LoVo (cell line): ENCODE results near the gene UGT1A10.
A peak's percentile ranks its signal among the peaks of the same experiment; 100 is the strongest.
"Not testable (repeated sequence)": the region's sequence is repeated elsewhere in the genome, so short reads cannot be mapped to it uniquely, and the experiment has no call there.

Experiments used
- DNase-seq: peaks from one replicate; pipeline ENCODE4 v3.0.0-alpha.2; 2016; ENCODE audit warnings: low spot score

The UGT1A10 gene

DNA sequence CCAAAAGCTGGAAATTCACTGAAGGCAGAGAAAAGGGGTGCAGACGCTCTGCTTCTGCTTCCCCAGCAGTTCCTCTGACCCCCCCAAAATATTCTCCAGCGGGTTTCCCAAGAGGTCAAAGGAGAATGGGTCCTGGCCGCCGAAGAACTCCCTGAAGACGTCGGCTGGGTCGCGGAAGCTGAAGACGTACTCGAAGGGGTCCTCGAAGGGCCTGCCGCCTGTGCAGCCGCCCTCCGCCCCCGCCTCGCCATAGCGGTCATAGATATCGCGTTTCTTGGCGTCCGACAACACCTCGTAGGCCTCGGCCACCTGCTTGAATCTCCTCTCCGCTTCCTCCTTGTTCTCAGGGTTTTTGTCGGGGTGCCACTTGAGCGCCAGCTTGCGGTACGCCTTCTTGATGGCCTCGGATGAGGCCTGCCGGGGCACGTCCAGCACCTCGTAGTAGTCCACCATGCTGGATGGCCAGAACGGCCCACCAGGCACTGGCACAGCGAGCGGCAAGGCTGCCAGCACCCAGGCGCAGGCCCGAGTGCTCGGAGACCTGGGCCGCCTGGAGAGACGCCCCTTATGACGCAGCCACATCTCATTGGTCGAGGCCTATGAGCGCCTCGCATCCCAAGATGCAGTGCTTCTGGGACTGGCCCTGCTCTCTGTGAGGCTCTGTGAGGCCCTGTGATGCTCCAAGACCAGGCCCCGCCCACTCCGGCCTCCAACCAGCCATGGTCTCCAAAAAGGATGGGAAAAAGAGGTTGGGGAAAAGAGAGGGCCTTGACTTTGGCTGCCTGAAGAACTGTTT is 107.4 kb downstream of the UGT1A10 start:
- DNase-seq, result no peak

DNA sequence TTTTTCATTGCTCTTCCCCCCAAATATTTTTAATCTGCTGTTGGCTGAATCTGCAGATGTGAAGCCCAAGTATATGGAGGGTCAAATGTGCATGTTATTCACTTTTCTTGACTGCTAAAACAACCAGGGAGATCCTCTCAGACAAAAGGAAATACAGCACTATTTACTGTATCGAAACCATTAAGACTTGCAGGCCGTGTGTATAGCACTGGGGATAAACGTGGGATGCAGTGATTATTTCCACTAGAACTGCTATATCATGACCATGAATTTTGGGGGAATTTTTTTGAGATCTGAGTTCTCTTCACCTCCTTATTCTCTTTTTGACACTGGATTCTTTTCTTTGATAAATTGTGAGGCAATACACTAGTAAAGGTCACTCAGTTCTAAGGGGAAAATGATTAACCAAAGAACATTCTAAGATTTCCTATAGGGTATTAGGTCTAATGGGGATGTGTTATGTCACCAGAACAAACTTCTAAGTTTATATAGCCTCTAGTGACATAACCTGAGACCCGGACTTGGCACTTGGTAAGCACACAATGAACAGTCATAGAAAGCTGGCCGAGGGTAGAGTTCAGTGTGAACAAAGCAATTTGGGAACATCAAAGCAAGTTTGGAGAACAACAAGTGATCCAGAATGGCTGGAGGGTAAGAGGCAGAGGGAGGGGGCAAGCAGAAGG is 109.0 kb downstream of the UGT1A10 start:
- no peak for DNase-seq

GRCh38 chr2:233745838-233746237 is 109.6 kb downstream of the UGT1A10 start:
- not testable (repeated sequence) for DNase-seq

- DNase-seq, result no peak
These were observed 110.4 kb downstream of the UGT1A10 start for GRCh38 chr2:233746475-233747282.

GRCh38 chr2:233747283-233747544 is 111.0 kb downstream of the UGT1A10 start:
- no peak for DNase-seq

- DNase-seq, result not testable (repeated sequence)
These were observed 114.4 kb downstream of the UGT1A10 start for GRCh38 chr2:233750689-233751088.

DNA sequence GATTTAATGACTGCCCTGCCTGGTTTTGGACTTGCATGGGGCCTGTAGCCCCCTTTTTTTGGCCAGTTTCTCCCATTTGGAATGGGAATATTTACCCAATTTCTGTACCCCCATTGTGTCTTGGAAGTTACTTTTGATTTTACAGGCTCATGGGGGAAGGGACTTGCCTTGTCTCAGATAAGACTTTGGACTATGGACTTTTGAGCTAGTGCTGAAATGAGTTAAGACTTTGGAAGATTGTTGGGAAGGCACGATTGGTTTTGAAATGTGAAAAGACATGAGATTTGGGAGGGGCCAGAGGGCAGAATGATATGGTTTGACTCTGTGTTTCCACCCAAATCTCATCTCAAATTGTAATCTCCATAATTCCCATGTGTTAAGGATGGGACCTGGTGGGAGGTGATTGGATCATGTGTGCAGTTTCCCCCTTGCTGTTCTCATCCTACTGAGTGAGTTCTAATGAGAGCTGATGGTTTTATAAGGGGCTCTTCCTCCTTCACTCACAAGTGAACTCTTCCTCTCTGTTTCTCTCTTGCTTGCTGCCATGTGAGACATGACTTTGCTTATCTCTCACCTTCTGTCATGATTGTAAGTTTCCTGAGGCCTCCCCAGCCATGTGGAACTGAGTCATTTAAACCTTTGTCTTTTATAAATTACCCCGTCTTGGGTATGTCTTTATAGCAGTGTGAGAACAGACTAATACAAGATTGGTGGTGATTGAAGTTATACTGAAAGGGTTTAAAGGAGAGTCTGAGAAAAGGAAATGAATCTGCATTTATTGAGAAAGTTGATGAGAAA is 115.2 kb downstream of the UGT1A10 start:
- not testable (repeated sequence) for DNase-seq

DNA sequence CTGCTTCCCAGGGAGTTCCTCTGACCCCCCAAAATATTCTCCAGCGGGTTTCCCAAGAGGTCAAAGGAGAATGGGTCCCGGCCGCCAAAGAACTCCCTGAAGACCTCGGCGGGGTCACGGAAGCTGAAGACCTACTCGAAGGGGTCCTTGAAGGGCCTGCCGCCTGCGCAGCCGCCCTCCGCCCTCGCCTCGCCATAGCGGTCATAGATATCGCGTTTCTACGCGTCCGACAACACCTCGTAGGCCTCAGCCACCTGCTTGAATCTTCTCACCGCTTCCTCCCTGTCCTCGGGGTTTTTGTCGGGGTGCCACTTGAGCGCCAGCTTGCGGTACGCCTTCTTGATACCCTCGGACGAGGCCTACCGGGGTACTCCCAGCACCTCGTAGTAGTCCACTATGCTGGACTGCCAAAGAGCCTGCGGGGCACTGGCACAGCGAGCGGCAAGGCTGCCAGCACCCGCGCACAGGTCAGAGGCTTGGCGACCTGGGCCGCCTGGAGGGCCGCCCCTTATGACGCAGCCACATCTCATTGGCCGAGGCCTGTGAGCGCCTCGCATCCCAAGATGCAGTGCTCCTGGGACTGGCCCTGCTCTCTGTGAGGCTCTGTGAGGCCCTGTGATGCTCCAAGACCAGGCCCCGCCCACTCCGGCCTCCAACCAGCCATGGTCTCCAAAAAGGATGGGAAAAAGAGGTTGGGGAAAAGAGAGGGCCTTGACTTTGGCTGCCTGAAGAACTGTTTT is 118.8 kb downstream of the UGT1A10 start:
- no peak for DNase-seq

- DNase-seq, result peak; percentile 69
These were observed 120.3 kb downstream of the UGT1A10 start for GRCh38 chr2:233756429-233757081.

DNA sequence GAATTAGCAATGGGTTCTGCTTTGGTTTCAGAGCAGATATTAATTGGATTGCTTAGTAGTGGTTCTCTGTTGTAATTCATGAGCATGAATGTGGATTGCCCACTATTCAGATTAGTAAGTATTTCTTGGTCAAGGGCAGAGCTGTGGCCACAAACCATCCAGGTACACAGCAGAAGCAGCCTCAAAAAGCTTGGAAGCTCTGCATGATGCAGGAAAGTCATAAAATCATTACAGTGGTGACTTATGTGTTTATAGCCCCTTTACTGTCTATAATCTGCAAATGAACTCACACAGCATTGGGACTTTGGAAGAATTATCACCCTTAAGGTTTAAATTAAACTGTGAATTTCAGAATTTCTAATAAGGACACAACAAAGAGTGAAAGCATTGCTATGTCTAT is 121.9 kb downstream of the UGT1A10 start:
- DNase-seq, result no peak

- DNase-seq, result no peak
These were observed 122.6 kb downstream of the UGT1A10 start for GRCh38 chr2:233758849-233759248.

GRCh38 chr2:233760043-233760442 is 123.8 kb downstream of the UGT1A10 start, which contains the start of gene UGT1A1:
Gene UGT1A1 (plus strand): TSS chr2:233760270. CDS start chr2:233760288, 18 bp downstream.
- no peak for DNase-seq

GRCh38 chr2:233761040-233761769 is 125.0 kb downstream of the UGT1A10 start:
- no peak for DNase-seq

- DNase-seq, result peak; percentile 87
These were observed 128.0 kb downstream of the UGT1A10 start for GRCh38 chr2:233764264-233764663.

GRCh38 chr2:233764761-233765160 is 128.5 kb downstream of the UGT1A10 start:
- DNase-seq, result no peak

DNA sequence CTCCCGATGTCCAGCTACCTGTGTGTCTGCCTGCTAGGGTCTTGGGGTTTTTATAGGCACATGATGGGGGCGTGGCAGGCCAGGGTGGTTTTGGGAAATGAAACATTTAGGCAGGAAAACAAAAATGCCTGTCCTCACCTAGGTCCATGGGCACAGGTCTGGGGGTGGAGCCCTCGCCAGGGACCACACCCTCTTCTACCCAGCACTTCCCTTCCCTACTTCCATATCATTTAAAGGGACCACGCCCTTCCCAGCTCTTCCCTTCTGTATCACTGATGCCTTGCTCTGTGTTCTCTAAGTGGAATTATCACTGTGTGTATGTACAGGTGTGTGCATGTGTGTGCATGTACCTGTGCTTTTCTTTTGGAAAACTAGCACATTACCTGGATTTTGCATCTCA is 130.2 kb downstream of the UGT1A10 start:
- DNase-seq, result no peak

DNA sequence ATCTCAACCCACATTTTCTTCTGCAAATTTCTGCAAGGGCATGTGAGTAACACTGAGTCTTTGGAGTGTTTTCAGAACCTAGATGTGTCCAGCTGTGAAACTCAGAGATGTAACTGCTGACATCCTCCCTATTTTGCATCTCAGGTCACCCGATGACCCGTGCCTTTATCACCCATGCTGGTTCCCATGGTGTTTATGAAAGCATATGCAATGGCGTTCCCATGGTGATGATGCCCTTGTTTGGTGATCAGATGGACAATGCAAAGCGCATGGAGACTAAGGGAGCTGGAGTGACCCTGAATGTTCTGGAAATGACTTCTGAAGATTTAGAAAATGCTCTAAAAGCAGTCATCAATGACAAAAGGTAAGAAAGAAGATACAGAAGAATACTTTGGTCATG is 131.8 kb downstream of the UGT1A10 start:
- DNase-seq, result no peak

DNA sequence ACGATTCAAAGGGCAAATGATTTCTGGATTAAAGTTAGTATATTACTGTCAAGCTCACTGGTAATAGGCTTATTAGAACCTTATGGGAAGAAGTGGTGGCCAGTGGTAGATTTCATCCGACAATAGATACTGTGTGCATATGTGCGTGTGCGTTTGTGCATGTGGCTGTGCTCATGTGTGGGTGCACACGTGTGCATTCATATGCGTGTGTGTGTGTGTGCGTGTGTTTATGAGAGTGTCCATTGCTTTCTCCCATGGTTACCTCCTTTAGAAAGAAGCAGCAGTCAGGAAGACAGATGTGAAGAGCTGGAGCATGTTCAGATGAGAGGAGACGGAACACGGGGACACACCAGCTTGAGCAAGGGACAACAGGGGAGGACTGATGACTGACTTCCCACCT is 133.0 kb downstream of the UGT1A10 start:
- no peak for DNase-seq

GRCh38 chr2:233772153-233772552 is 135.9 kb downstream of the UGT1A10 start:
- no peak for DNase-seq

GRCh38 chr2:233772583-233772982 is 136.3 kb downstream of the UGT1A10 start:
- no peak for DNase-seq
